NCI-H748 (cell line): Measurements from ENCODE around the gene DNAJA4.

Experiments used
- DNase-seq: peaks from one replicate; lab custom pipeline; 2025; ENCODE audit not compliant: unreplicated experiment; lab: John Stamatoyannopoulos, UW

DNAJA4 gene

GRCh38 chr15:78276064-78276943 is 11.9 kb downstream of the DNAJA4 start:
- no peak for DNase-seq

DNA sequence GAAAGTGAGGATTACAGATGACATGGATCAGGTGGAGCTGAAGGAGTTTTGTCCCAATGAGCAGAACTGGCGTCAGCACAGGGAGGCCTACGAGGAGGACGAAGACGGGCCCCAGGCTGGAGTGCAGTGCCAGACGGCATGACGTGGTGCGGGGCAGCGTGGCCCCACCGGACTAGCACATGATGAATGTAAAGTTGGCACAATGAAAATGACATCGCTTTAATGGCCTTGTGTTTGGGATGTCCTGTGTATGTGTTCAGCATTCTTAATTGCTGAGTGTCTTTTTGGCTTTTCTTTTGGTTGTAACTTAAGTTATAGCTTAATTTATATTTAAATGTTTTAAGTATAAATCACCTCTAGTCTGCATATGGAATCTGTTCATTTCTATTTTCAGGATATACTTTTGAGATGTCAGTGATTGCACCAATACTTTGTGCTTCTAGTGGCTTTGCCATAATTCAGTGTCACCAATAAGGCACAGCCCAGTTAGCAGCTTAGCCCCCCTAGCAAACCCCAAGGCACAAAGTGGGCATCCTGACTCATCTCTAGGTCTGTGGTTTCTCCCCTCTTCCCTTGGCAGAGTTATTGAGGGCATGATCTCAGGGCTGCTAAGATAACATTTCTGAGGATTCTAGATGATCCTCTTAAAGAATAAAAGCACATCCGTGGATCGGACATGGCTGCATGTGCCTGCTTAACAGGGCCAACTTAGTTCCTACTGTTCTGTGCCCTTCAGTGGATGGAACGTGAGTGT is 16.1 kb downstream of the DNAJA4 start:
- no peak for DNase-seq

- DNase-seq = no peak
Observed at GRCh38 chr15:78282324-78282723, 18.0 kb downstream of the DNAJA4 start.

GRCh38 chr15:78284758-78285157 is 20.4 kb downstream of the DNAJA4 start:
- DNase-seq = no peak

DNA sequence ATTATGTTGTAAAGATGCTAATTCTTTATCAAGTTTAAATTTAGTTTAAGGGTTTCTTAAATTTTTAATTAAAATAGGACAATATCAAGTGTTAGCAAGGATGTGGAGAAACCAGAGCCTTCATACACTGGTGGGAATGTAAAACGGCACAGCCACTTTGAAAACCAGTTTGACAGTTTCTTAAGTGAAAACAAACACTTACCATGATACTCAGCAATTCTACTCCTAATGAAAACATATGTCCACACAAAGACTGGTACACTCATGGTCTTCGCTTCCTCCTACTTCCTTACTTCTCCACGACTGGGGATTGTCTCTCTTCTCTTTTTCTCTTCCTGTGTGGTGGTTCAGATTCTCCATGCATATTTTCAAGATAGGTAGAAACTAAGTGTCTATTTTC is 25.9 kb downstream of the DNAJA4 start:
- no peak for DNase-seq

DNA sequence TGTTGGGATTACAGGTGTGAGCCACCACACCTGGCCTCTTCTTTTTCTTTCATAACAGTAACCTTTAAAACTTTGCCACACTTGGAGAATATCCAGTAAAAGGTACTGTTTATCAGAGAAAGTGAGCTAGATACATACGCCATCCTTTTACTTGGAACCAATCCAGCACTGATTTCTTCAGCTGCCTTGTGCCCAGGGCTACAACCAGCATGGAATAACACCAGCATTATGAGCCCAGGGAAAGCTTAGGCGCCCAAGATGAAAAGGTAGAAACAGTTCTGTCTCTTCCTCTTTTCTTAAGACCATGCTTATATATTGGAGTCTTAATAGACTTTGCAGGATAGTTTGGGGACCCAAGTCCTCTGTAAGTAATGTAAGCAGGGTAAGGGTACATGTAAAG is 26.7 kb downstream of the DNAJA4 start:
- no peak for DNase-seq

- no peak for DNase-seq
Observed at GRCh38 chr15:78291698-78292097, 27.3 kb downstream of the DNAJA4 start.

DNA sequence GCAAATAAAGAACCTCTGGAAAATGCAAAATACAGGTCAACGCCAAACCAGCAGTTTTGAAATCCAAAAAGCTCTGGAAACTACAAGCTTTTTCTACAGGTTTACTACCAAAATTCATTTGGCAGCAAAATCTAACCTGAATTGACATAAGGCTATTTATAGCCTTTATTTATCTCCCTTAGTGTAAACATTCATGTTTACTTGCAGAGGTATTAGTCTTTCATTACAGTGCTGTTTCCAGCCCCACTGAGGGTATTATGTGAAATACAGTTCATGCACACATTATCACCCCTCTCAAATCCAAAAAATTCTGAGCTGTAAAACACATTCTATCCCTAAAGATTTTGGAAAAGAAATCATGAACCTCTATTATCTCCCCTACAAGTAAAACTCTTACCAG is 27.9 kb downstream of the DNAJA4 start:
- DNase-seq = no peak

- DNase-seq = peak; percentile 93
Observed at GRCh38 chr15:78299101-78299930, 35.0 kb downstream of the DNAJA4 start, which contains the start of gene SKIC8. SKIC8 (minus strand) TSS chr15:78299609; CDS start chr15:78295686, 3,923 bp downstream.

- no peak for DNase-seq
Observed at GRCh38 chr15:78301326-78301725, 37.0 kb downstream of the DNAJA4 start.

DNA sequence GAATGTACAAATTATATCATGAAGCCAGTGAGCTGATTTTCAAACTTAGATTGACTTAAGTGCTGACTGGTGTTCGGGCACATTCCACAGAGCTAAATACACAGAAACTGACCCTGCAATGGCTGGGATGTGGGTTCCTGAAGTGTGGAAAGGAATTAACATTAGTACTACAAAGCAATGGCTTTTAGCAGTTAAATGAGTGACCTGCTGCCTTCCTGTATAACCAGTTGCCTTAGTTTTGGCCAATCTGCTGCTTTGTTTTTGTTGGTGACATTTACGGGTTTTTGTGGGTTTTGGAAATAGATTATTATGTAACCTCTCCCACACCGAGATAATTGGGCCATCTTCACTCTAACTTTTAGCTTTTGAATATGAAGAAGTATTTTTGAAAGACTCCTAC is 37.5 kb downstream of the DNAJA4 start:
- DNase-seq = no peak

DNA sequence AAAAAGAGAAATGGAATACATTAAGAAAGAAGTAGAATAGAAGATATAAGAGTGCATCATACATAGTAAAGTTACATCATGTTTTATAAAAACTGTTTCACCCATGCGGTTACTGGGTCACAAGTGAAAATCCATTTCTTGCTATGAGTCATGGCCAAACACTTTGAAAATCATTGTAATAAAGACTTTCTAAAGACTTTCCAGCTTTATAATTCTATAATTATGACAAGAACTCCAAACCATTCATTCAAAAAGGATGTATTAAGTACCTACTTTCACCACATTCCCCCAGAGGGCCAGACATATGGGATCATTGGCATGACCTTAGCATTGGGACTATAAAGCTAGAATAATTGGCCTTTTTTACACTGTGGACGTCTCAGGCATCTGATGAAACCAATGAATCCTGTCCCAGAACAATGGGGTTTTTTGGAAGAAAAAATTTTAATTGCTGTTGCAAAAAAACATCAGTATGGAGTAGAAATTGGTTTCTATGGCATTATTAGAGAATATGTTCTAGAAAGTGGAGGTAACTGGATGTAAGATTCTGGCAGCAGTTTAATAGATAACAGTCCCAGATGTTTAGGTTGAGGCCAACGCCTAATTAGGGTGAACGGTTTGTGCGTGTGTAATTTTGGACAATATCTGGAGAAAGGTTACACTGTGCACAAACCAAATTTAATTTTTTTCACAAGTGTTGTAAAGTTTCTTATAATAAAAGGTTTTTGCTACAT is 38.4 kb downstream of the DNAJA4 start:
- no peak for DNase-seq

DNA sequence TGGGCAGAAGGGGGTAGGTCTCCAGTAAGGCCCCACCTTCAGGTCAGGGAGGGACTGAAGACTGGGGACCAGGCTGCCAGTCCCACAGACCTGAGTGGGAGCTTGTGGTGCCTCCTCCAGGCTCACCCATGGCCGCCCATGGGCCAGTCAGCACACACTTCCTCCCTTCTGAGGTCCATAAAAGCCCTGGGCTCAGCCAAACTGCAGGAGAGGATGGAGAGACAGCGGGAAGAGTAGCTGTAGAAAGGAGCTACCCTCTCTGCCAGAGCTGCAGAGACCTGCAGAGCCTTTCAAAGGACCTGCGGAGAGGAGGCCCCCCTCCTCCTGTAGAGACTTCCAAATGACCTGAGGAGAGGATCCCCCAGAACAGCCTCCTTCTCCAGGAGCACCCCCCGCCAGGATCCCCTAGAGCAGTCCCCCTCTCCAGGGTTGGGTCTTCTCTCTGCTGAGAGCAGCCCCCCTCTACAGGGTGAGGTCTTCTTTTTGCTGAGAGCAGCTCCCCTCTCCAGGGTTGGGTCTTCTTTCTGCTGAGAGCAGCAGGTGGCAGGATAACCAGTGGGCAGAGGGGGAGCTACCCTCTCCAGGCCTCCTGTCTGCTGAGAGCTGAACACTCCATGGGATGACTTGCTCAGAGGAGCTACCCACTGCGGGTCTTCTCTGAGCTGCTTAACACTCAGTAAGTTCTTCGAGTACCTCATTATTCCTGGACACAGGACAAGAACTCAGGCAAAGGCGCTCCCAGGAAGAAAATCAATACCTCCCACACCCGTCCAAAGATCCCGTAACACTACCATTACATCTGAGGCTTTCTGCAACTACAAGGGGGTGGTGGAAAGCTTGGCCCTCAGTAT is 40.1 kb downstream of the DNAJA4 start:
- DNase-seq = no peak

DNA sequence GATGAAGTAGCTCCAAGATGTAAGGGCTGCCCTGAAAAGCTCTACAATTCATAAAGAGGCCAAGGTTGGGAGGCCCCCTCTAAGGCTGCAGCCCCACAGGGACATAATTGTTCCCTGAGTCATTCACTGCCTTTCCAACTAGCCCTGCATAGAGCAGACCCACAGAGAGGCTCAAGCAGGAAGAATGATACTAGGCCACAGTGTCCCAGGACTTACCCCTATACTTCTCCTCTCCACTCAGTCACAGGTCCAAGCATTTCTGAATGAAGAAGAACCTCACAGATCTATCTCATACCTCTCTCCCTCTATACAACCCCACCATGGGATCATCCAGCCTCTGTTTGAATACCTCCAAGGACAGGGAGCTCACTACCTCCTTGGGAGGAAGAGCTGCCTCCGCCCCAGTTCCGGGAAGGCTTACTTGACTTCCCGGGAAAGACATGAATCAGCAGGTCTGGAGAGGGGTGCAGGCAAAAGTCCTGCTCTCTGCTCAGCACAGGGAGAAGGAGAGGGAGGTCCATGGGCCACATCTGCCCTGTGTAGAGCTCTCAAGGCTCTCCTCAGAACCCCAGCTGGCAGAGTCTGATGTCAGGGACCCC is 41.9 kb downstream of the DNAJA4 start:
- no peak for DNase-seq

GRCh38 chr15:78307976-78308375 is 43.6 kb downstream of the DNAJA4 start:
- no peak for DNase-seq

- peak; percentile 68 for DNase-seq
Observed at GRCh38 chr15:78308422-78309032, 44.2 kb downstream of the DNAJA4 start.

GRCh38 chr15:78311292-78311691 is 46.9 kb downstream of the DNAJA4 start:
- no peak for DNase-seq

- no peak for DNase-seq
Observed at GRCh38 chr15:78312536-78312935, 48.2 kb downstream of the DNAJA4 start.

- no peak for DNase-seq
Observed at GRCh38 chr15:78312957-78313356, 48.6 kb downstream of the DNAJA4 start.
